Suppressor macrophage (primary cell): ENCODE measurements around the gene CSDE1.
"Not testable (repeated sequence)": the region's sequence is repeated elsewhere in the genome, so short reads cannot be mapped to it uniquely, and the experiment has no call there.

Experiments
- DNase-seq, 4 experiments: peaks; one replicate each; pipeline ENCODE4 v3.0.0-alpha.2; 2020 to 2022
- total RNA-seq, 17 experiments: gene quantifications; one replicate each; lab custom pipeline; 2026; ENCODE audit warnings: mixed read lengths in 6 of 17, inconsistent platforms in 3 of 17; lab: John Stamatoyannopoulos, UW

The CSDE1 gene
- 538 to 911 (median 685) reads per million in 17 experiments for total RNA-seq

- DNase-seq = peak; percentile 98 to 100 (median 100)
Measured at GRCh38 chr1:114757455-114758255, at the start of gene CSDE1. TSS of gene CSDE1 (minus strand) at chr1:114757984. CDS start at chr1:114739890, 18,094 bp downstream.

- not testable (repeated sequence) for DNase-seq
Measured at GRCh38 chr1:114804449-114804848, 46.7 kb upstream of the CSDE1 start.

DNA sequence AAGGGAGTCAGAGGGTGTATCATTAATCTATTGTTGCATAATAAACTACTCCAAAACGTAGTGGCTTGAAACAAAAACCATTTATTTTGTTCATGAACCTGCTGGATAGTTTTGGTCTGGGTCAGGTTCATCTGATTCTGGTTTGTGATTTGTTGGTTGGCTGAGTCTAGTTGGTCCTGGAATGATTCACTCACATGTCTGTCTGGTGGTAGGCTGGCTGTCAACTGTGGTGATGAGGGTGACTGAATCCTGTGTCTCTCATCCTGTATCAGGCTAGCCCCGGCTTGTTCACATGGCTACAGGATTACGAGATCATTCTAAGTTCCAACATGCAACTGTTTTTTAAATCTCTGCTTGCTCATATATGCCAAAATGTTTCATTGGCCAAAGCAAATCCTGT lies 45.2 kb upstream of the CSDE1 start:
- DNase-seq = no peak

DNA sequence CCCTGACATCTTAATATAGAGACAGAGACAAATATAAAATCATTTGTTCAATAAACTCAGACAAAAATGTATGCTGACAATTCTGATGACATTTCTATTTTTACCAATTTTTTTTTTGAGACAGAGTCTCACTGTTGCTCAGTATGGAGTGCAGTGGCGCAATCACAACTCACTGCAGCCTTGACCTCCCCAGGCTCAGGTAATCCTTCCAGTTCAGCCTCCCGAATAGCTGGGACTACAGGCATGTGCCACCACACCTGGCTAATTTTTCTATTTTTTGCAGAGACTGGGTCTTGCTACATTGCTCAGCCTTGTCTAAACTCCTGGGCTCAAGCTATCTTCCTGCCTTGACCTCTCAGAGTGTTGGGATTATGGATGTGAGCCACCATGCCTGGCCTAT lies 36.3 kb upstream of the CSDE1 start:
- no peak for DNase-seq

GRCh38 chr1:114790581-114790980 lies 32.8 kb upstream of the CSDE1 start:
- not testable (repeated sequence) for DNase-seq

GRCh38 chr1:114786440-114786839 lies 28.7 kb upstream of the CSDE1 start:
- not testable (repeated sequence) for DNase-seq

DNA sequence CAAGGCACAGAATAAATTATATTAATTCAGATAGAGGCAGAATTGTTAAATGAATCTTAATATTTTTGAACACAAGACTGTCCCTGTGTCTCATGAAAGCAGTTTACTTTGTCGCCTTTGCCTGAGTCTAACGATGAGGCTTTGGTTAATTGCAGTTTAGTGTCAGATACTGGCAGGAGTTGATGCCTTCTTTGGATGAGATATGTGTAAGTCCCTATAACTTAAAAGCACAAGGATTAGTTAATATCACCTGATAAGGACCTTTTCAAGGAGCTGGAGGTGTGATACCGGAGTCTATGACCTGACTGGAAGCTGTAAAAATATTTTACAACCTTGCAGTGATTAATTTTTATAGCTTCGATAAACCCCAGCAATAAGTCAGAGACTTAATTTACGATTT lies 24.7 kb upstream of the CSDE1 start:
- no peak for DNase-seq

GRCh38 chr1:114780344-114781226 lies 22.8 kb upstream of the CSDE1 start, which contains the start of gene SIKE1:
TSS of gene SIKE1 (minus strand) at chr1:114780685. CDS start at chr1:114780607, 78 bp downstream.
- peak; percentile 89 to 94 (median 94) for DNase-seq

DNA sequence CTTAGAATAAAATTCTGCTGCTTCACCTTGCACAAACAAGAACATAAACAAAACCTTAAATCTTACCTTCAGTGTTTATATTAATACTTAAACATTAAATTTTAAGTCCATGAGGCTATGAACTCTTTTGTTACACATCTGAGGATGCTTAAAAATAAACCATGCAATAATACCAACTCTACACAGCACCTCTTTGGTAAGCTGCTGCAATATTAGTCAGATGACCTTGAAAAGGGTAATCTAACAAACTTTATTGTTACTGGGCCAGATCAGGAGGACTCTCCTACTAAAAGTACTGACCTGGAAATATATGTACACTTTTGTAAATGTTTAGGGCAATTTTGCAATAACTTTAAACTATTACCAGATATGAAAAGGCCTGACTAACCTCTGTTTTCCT lies 21.9 kb upstream of the CSDE1 start:
- peak in 1 of 4 experiments; percentile 5 for DNase-seq

- not testable (repeated sequence) for DNase-seq
Measured at GRCh38 chr1:114776726-114777125, 18.9 kb upstream of the CSDE1 start.

GRCh38 chr1:114771992-114772391 lies 14.2 kb upstream of the CSDE1 start:
- no peak for DNase-seq

- DNase-seq = no peak
Measured at GRCh38 chr1:114770989-114771388, 13.2 kb upstream of the CSDE1 start.

DNA sequence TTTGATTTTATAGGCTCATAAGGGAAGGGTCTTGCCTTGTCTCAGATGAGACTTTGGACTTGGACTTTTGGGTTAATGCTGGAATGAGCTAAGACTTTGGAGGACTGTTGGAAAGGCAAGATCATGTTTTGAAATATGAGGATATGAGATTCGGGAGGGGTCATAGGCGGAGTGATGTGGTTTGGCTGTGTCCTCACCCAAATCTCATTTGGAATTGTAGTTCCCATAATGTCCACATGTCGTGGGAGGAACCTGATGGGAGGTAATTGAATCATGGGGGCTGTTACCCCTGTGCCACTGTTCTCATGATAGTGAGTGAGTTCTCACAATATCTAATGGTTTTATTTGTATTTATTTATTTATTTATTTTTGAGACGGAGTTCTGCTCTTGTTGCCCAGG lies 6.9 kb upstream of the CSDE1 start:
- peak in 1 of 4 experiments; percentile 8 for DNase-seq

DNA sequence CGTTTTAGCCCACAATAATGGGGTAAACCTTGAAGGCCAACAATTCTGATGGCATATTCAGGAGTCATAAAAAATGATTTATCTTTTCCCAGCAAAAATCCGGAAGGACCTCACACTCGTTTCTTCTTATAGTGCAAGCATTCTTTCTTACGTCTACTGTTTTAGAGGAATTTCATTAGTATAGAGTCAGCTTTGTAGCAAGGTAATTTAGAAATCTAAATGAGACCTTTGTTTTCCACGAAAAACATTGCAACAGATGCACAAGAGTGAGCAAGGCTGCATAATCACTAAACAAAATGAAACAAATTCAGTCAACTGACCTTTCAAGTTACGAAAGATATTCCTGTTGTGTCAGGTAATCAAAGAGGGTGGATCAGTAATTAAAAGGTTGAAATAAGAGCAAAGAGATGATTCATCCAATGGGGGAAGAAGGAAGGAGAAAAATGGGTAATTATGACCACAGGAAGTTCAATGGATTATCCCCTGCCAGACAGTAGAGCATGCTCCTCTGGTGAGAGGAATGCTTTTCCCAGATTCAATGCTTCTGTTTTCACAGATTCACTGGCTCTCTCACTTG lies 560 bp upstream of the CSDE1 start:
- DNase-seq = peak in 3 of 4 experiments; percentile 21 to 33 (median 31)

DNA sequence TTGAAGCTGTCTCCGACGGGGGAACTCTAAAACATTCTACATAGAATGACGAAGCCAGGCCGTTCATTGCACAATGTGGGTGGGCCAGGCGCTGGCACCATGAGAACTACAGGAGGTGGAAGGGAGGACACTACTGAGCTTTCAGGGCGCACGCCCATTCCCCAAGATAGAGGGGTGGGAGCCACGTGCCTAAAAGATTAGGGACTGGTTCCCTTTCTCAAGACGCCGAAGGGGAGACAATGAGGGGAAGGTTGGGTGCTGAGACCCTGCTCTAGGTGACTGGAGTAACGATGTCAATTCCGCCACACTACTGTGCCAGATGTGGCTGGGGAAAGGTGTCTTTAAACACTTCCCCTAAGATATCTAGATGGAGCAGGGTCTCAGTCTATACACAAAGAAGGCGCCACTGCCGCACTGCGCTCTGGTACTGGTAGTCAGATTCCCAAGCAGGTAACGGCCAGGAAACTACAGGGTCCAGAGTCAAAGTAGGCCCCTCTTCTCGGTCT lies 782 bp downstream of the CSDE1 start:
- DNase-seq = peak; percentile 64 to 75 (median 70)

DNA sequence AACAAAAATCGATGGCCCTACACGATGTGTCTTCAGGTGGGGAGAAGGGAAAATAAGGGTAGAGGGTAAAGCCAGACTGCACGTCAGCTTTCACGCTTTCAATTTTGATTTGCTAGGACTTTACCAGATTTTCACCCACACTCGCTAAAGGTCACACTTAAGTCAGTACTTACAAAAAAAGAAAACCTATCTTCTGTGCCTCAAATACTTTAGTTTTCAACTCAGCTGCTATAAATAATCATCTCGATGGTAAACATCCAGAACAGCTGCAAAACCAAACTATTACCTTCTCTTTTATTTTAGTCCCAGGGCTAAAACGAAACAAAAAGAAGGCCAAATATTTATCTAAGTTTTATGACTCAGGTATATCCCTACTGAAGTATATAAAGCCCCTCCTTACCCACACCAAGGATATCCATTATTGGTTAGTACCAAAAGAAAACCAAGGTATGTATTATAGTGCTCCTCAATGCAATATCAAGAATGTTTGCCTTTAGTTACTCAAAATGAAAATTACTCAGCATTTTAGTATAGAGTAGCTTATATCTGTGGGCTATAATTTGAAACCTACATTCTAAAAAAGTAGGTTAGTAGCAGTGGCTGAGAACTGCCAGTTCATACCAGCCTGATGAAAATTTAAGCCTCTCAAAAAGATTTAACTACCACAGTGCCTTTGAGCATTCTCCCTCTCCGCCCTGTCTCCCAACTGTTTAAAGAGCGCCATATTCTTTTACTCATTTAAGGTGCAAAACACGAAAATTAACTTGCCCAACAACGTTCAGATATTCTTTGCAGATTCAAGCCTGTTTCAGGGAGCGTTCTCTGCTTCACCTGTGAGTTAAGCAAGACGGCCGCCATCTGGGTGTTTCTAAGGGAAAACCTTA lies 1.5 kb downstream of the CSDE1 start:
- DNase-seq = no peak

- DNase-seq = peak in 3 of 4 experiments; percentile 2 to 68 (median 64)
Measured at GRCh38 chr1:114755006-114755931, 2.5 kb downstream of the CSDE1 start.

DNA sequence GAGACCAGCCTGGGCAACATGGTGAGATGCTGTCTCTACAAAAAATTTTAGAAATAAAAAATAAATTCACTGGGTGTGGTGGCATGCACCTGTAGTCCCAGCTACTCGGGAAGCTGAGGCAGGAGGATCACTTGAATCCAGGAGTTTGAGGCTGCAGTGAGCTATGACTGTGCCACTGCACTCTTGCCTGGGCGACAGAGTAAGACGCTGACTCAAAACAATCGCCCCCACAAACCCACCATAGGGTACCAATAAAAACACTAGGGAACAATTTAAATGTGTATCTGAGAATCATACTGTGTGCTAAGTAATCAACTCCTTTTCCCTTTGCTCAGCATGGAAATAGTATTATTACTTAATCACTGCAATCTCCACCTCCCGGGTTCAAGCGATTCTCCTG lies 4.1 kb downstream of the CSDE1 start:
- DNase-seq = not testable (repeated sequence)

DNA sequence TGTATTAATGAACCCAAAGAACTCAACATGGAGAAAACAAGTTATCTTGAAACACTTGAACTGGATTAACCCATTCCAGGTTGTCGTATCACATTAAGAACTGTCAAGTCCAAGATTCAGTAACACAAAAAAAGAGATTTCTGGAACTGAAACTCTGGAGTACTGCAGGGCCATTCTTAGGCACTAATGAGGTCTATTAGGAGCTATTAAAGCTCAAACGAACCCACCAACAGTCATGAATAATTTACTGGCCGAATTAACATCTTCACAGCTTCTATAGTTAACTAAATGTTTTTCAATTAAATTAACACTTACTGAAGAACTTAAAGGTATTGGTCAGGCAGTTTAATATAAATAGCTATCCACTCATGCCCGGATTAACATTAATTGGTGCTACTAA lies 4.6 kb downstream of the CSDE1 start:
- DNase-seq = no peak

- DNase-seq = no peak
Measured at GRCh38 chr1:114750780-114751179, 7.0 kb downstream of the CSDE1 start.
